SJSA1 (cell line): ENCODE results near the gene SMC6. TPM values are rescaled to one million over a fixed set of nuclear protein-coding genes. Genes with fewer than 3 reads are reported as not detected.
A peak's percentile ranks its signal among the peaks of the same experiment; 100 is the strongest.

ENCODE experiments used
- DNase-seq, 2 experiments: peaks; one replicate each; pipeline ENCODE4 v3.0.0-alpha.2; 2015 to 2020; ENCODE audit warnings: low spot score in 2 of 2, low read depth in 1 of 2
- H3K27ac ChIP-seq: fragments of 250-450 bp; sonication (Bioruptor Pico); 2 replicates; pipeline ENCODE4 v1.5.1; 2020; ENCODE audit warnings: mild to moderate bottlenecking, moderate library complexity
- H3K27me3 ChIP-seq: fragments of 250-450 bp; sonication (Bioruptor Pico); replicated peaks from 2 replicates; pipeline ENCODE4 v1.5.1; 2020; ENCODE audit warnings: mild to moderate bottlenecking, moderate library complexity
- H3K36me3 ChIP-seq: fragments of 250-450 bp; sonication (Bioruptor Pico); 2 replicates; pipeline ENCODE4 v1.5.1; 2020; ENCODE audit warnings: mild to moderate bottlenecking
- H3K4me1 ChIP-seq: fragments of 250-450 bp; sonication (Bioruptor Pico); replicated peaks from 2 replicates; pipeline ENCODE4 v1.6.1; 2021; ENCODE audit warnings: mild to moderate bottlenecking
- H3K4me3 ChIP-seq: fragments of 250-450 bp; sonication (Bioruptor Pico); 2 replicates; pipeline ENCODE4 v1.5.1; 2020; ENCODE audit warnings: mild to moderate bottlenecking
- H3K9me3 ChIP-seq: fragments of 250-450 bp; sonication (Bioruptor Pico); replicated peaks from 2 replicates; pipeline ENCODE4 v1.5.1; 2020; ENCODE audit warnings: mild to moderate bottlenecking
- total RNA-seq: library from RNA; depleted of rRNA; stranded (reverse); fragments of >200 nt; shearing (Covaris generic); gene quantifications from 2 replicates; pipeline ENCODE4 v1.2.3, GENCODE V29; 2014

The SMC6 gene
- total RNA-seq, 1 experiment from 2014 or later = 35.8 TPM

DNA sequence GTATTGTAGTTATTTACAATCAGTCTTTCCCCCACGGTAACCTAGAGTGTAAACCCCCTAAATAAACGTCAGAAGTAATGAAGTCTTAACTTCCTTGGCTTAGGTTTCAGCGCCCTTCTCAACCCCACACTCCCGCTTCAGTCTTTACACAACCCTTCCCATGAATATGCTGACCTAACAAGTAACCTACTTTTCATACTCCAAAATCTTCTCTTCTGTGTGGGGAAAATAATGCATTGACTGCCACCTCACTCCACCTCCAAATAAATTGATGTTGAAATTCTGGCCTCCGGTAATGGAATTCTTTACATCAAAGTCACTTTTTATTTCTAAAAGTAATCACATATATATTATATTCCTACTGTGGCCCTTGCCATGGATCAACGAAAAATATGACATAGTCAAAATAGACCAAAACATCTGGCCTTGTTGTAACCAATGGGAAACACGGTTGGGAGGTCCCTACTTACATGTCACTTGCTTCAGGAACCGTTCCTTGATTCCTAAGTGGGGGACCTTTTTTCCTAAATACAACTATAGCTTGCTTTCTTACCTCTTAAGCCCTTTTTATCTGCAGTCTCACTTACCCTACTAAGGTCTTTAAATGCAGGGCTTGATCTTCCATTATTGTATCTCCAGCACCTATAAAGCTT is 1.3 kb upstream of the SMC6 start:
- Histone ChIP-seq H3K4me1 (peaks cover 18% of the 10 kb centered on the region), H3K9me3 (no peaks in the 10 kb centered on the region), H3K27ac (peak overlapping the region; percentile 97), H3K4me3 (peak overlapping the region; percentile 96), H3K36me3 (peaks cover 4% of the 10 kb centered on the region), H3K27me3 (no peaks in the 10 kb centered on the region)
- peak in 1 of 2 experiments; percentile 21 for DNase-seq

DNA sequence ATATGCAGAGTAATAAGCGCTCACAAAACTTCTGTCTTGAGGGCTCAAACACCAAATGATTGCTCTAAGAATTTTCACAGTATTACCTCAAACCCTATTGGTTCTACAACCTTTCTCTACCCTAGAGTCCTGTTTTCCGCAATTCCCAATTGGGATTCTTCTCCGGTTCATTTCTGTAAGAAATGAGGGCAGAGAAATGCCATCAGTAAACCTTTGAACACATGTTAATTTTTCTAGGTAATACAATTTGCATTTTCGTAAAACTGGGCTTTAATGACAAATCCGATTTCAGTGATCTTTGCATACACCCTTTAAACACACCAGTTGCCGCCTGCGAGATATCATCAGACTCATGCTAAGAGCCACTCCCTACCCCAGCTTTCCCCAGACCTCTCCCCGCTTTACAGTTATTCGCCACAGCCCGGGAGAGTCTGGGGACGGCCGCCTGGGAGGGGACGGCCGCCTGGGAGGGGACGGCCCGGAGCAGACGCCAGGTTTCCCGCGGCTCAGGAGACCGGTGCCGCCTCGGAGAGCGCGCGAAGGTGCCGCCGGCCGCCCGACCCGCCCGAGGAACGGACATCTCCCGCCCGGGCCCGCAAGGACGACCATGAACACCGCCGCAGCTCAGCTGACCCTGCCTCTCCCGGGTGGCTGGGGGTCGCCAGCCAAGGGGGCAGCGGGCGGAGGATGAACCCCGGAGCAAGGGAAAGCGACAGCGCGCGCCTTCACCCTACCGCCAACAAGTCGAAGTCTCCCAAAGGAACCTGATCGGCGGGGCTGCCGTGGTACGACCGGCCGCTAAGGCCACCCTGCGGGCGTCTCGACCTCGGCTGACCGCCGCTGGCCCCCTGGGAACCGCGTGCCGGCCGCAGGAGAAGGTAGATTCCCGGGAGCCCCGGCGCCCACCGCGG is 463 bp downstream of the SMC6 start:
- no peaks in the 10 kb centered on the region for H3K9me3 ChIP-seq
- peak; percentile 60 to 88 for DNase-seq

DNA sequence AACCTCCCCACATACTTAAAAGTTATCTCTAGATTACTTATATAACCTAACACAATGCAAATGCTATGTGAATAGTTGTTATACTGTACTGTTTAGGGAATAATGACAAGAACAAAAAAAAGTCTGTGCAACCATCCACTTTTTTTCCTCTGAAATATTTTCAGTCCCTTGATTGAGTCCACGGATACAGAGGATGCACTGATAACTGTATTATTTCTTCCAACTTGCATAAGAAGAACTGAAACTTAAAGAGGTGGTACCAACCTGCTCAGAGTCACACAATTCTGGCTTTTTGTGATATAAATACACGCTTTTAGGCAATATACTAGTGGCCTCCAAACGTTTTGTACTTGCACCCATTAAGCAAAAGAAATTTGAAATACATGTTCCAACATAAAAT is 1.4 kb downstream of the SMC6 start:
- DNase-seq = no peak
- Histone ChIP-seq H3K9me3 (0 out of 2 replicates have a peak, but pooled peaks cover 2% of the 10 kb centered on the region), H3K4me1 (peaks cover 21% of the 10 kb centered on the region), H3K27me3 (no peaks in the 10 kb centered on the region), H3K4me3 (peak overlapping the region; percentile 96), H3K36me3 (peaks cover 12% of the 10 kb centered on the region), H3K27ac (no peak overlapping the region)

More for the DNA sequence above, 463 bp downstream of the SMC6 start:
- H3K4me3 ChIP-seq = peak overlapping the region; percentile 96
- H3K4me1 ChIP-seq = peaks cover 19% of the 10 kb centered on the region
- H3K36me3 ChIP-seq = peaks cover 7% of the 10 kb centered on the region
- H3K27me3 ChIP-seq = no peaks in the 10 kb centered on the region
- H3K27ac ChIP-seq = peak overlapping the region; percentile 97

DNA sequence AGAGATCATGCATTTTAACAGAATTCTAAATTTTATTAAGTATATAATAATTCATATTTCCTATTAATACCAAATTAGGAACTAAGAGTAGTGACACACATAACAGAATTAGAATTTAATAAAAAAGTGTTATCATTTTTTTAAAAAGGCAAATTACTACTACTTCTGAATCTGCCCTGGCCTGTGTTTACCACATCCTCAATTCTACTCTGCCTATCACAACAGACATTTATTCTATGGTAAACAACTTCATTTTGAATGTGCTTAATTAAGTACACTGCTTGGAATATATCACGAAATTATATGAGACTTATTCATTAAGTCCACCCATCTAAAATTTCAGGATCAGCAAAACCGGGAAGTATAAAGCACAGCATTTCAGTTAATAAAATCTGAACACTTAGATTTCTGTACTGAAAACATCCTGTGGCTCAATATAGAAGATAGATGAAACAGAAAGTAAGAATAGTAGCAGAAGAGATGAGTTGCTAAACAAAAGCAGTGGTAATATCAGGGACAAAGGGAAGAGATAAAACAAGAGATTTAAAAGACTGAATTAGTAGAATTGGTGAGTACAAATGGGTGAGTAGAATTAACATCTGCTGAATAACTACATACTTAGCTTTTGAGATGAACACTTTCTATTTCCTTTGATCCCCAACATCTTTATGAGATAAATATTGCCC is 3.7 kb downstream of the SMC6 start:
- Histone ChIP-seq H3K4me1 (peaks cover 8% of the 10 kb centered on the region), H3K9me3 (0 out of 2 replicates have a peak, but pooled peaks cover 2% of the 10 kb centered on the region), H3K27ac (no peak overlapping the region), H3K4me3 (no peak overlapping the region), H3K27me3 (no peaks in the 10 kb centered on the region), H3K36me3 (peaks cover 17% of the 10 kb centered on the region)
- no peak for DNase-seq

DNA sequence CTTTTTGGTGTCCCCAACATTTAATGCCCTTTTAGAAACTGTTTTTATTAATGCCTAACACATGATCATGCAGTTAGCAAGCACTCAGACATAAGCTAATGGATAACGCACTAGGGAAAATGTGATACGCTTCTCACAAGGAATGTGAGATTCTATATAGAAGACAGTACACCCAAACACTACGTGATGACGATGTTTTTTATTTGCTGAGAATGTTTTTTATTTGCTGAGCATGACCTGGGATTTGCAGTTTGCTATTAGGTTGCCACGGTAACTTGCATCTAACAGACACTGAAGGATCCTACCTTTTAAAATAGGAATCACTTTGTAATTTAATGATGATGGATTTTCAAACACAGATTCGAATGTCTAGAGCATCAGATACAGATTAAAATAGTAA is 4.9 kb downstream of the SMC6 start:
- no peak for DNase-seq
- Histone ChIP-seq H3K27me3 (no peaks in the 10 kb centered on the region), H3K4me3 (no peak overlapping the region), H3K4me1 (peaks cover 8% of the 10 kb centered on the region), H3K36me3 (peaks cover 29% of the 10 kb centered on the region), H3K9me3 (0 out of 2 replicates have a peak, but pooled peaks cover 2% of the 10 kb centered on the region), H3K27ac (no peak overlapping the region)

DNA sequence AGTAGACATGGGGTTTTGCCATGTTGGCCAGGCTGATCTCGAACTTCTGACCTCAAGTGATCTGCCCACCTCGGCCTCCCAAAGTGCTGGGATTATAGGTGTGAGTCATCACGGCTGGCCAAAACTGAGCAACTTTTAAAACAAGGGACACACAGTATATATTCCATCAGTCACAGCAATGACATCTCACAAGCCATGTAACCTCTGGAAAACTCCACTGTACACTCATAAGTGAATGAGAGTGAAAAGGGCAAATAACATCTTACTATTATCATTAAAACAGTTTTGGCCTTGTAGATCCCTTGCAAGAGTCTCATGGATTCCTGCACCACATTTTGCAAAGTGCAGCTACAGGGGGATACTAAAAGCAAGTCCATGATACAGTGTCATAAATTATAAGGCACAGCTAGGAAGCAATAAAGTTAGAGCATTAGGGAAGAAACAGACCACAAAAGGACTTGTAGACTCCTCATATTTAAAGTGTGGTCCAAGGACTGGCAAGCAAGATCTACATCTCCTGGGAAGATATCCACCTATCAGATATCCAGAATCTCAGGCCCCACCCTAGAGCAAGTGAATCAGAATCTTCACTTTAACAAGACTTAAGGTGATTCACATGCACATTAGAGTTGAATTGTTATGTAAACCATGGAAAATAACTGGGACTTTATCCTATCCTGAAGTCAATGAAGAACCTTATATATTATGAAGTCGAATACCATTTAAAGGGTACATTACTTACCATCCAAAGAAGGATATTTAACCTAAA is 5.7 kb downstream of the SMC6 start:
- Histone ChIP-seq H3K4me3 (no peak overlapping the region), H3K27ac (no peak overlapping the region), H3K9me3 (0 out of 2 replicates have a peak, but pooled peaks cover 2% of the 10 kb centered on the region), H3K4me1 (peaks cover 8% of the 10 kb centered on the region), H3K27me3 (no peaks in the 10 kb centered on the region), H3K36me3 (peaks cover 31% of the 10 kb centered on the region)
- DNase-seq = no peak

DNA sequence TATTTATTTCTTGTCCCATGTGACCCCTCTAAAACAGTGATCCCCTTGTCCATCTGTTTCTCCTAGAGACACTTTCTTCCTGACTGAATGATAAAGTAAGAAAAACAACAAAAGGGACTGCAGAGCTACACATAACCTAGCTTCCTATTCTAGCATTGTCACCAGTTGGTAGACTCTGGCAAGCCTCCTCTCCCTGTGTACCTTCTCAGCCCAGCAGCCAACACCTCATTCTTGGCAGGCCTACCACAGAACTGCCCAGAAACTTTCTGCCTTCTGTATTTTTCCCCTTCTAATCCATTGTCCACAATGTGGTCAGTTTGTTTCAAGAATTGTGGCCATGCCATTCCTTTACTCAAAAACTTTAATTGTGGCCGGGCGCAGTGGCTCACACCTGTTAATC is 13.4 kb downstream of the SMC6 start:
- no peak overlapping the region for H3K27ac ChIP-seq
- H3K9me3 ChIP-seq = no peaks in the 10 kb centered on the region
- H3K4me3 ChIP-seq = no peak overlapping the region
- H3K4me1 ChIP-seq = peaks cover 10% of the 10 kb centered on the region
- H3K36me3 ChIP-seq = peaks cover 84% of the 10 kb centered on the region
- DNase-seq = no peak
- no peaks in the 10 kb centered on the region for H3K27me3 ChIP-seq

DNA sequence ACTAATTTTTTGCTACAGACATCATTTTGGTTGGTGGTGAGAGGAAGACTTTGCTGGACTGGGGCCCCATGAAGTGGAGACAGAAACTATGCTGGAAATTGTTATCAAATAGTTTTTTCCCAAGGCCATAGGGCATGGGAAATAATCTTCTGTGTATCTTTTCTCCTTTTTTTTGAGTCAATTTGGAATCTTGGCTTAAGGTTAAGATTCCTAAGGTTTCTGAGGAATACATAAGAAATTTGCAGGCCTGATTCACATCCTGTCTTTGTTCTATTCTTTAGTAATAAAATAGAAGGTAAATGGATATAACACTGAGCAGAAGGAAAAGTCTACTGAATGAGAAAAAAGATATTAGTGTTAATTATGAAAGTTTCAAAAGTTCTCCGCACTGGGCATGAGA is 16.6 kb downstream of the SMC6 start:
- H3K4me1 ChIP-seq = peaks cover 10% of the 10 kb centered on the region
- peaks cover 76% of the 10 kb centered on the region for H3K36me3 ChIP-seq
- no peak overlapping the region for H3K4me3 ChIP-seq
- peak in 1 of 2 experiments; percentile 41 for DNase-seq
- no peaks in the 10 kb centered on the region for H3K9me3 ChIP-seq
- H3K27ac ChIP-seq = peak overlapping the region; percentile 63
- H3K27me3 ChIP-seq = no peaks in the 10 kb centered on the region

DNA sequence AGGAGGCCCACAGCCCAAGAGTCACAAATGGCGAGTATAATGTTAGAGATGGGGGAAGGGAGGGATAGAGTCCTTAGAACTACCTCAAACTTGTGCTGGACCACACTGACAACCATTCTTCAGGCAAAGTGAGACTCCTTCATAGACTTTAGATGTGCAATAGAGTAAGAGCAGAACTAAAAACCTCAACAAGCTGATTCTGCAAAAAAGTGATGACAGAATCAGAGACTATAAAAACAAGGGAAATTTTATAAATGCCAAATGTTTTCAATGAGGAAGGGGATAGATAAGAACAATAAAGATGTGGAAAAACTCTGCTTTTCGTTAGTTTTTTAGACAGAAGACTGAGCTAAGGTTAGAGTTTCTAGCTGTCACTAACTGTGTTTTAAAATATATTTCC is 17.7 kb downstream of the SMC6 start:
- Histone ChIP-seq H3K9me3 (no peaks in the 10 kb centered on the region), H3K36me3 (peaks cover 80% of the 10 kb centered on the region), H3K27me3 (no peaks in the 10 kb centered on the region), H3K4me3 (no peak overlapping the region), H3K27ac (no peak overlapping the region), H3K4me1 (peaks cover 10% of the 10 kb centered on the region)
- no peak for DNase-seq

DNA sequence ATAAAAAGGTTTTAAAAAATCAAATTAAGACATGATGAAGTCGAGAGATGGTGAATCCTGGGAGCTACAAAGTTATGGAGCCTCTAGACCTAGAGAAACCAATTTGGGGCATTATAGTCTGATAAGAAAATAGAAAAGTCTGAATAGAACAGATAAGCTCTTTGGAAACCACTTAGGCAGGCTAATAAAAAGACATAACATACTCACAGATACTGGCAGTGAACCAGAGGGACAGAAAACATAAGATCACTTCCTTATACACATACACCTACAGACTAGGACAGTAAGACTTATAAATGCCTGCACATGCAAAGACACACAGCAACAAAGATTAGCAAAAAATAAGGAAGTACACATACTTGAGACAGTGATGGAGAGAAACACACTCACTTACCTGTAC is 20.0 kb downstream of the SMC6 start:
- no peaks in the 10 kb centered on the region for H3K9me3 ChIP-seq
- no peak overlapping the region for H3K4me3 ChIP-seq
- no peak for DNase-seq
- no peak overlapping the region for H3K27ac ChIP-seq
- no peaks in the 10 kb centered on the region for H3K27me3 ChIP-seq
- peaks cover 72% of the 10 kb centered on the region for H3K36me3 ChIP-seq
- peaks cover 10% of the 10 kb centered on the region for H3K4me1 ChIP-seq

DNA sequence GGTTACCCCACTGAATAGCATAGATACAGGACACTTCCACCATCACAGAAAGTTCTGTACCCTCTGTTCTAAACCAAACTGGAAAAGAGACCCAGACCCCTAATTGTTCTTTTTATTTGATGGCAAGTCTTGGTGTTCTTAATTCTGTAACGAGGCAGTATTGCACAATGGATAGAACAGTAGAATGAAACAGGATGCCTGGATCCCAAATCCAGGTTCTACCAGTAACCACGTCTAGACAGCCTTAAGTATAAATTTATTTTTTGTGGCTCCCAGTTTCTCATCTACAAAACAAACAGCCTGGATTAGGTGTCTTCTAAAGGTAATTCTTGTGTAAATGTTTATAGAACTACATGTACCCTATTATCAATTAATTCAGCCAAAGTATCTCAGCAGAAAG is 23.7 kb downstream of the SMC6 start:
- DNase-seq = no peak
- Histone ChIP-seq H3K36me3 (peaks cover 50% of the 10 kb centered on the region), H3K9me3 (no peaks in the 10 kb centered on the region), H3K4me1 (no peaks in the 10 kb centered on the region), H3K4me3 (no peak overlapping the region), H3K27me3 (no peaks in the 10 kb centered on the region), H3K27ac (no peak overlapping the region)

DNA sequence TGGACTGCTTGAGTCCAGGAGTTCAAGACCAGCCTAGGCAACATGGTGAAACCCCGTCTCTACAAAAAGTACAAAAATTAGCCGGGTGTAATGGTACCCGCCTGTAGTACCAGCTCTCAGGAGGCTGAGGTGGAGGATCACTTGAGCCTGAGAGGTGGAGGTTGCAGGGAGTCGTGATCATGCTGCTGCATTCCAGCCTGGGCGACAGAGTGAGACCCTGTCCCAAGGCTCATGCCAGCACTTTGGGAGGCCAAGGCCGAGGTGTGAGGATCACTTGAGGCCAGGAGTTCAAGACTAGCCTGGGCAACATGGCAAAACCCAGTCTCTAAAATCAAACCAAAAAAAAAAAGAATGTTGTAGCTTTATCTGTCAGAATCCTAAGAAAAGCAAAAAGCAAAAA is 25.4 kb downstream of the SMC6 start:
- no peak overlapping the region for H3K4me3 ChIP-seq
- H3K9me3 ChIP-seq = no peaks in the 10 kb centered on the region
- no peaks in the 10 kb centered on the region for H3K4me1 ChIP-seq
- peaks cover 53% of the 10 kb centered on the region for H3K36me3 ChIP-seq
- no peaks in the 10 kb centered on the region for H3K27me3 ChIP-seq
- no peak overlapping the region for H3K27ac ChIP-seq
- DNase-seq = no peak
